Measurements from ENCODE around the gene NODAL. TPM values are rescaled to one million over a fixed set of nuclear protein-coding genes. Genes with fewer than 3 reads are reported as not detected.
A peak's percentile ranks its signal among the peaks of the same experiment; 100 is the strongest.

The NODAL gene
- total RNA-seq, 1 donor from 2014 or later = not detected

- Mint-ChIP-seq H3K9me3 (ENCODE audit: unreplicated experiment) (no peaks in the 10 kb centered on the region), H3K4me1 (ENCODE audit: unreplicated experiment) (peaks cover 50% of the 10 kb centered on the region), H3K36me3 (ENCODE audit: unreplicated experiment) (peaks cover 21% of the 10 kb centered on the region), H3K27me3 (ENCODE audit: unreplicated experiment) (no peaks in the 10 kb centered on the region), H3K4me3 (ENCODE audit: unreplicated experiment) (no peak overlapping the region), H3K27ac (ENCODE audit: unreplicated experiment) (no peak overlapping the region)
- no peak for TF ChIP-seq CTCF (IDR thresholded peaks at IDR 0.05)
- DNase-seq (ENCODE audit: extremely low spot score, unreplicated experiment) = no peak
These were observed 30.9 kb downstream of the NODAL start for GRCh38 chr10:70410608-70411007.

GRCh38 chr10:70409772-70410171 is 31.7 kb downstream of the NODAL start:
- no peaks in the 10 kb centered on the region for H3K9me3 Mint-ChIP-seq (ENCODE audit: unreplicated experiment)
- H3K27me3 Mint-ChIP-seq (ENCODE audit: unreplicated experiment) = no peaks in the 10 kb centered on the region
- H3K27ac Mint-ChIP-seq (ENCODE audit: unreplicated experiment) = no peak overlapping the region
- H3K36me3 Mint-ChIP-seq (ENCODE audit: unreplicated experiment) = peaks cover 20% of the 10 kb centered on the region
- H3K4me3 Mint-ChIP-seq (ENCODE audit: unreplicated experiment) = no peak overlapping the region
- DNase-seq (ENCODE audit: extremely low spot score, unreplicated experiment) = no peak
- H3K4me1 Mint-ChIP-seq (ENCODE audit: unreplicated experiment) = peaks cover 58% of the 10 kb centered on the region
- no peak for TF ChIP-seq CTCF (IDR thresholded peaks at IDR 0.05)

GRCh38 chr10:70405037-70405824 is 36.2 kb downstream of the NODAL start:
- Mint-ChIP-seq H3K4me1 (ENCODE audit: unreplicated experiment) (peaks cover 43% of the 10 kb centered on the region), H3K9me3 (ENCODE audit: unreplicated experiment) (no peaks in the 10 kb centered on the region), H3K27me3 (ENCODE audit: unreplicated experiment) (no peaks in the 10 kb centered on the region), H3K27ac (ENCODE audit: unreplicated experiment) (peak overlapping the region; percentile 96), H3K36me3 (ENCODE audit: unreplicated experiment) (peaks cover 11% of the 10 kb centered on the region), H3K4me3 (ENCODE audit: unreplicated experiment) (peak overlapping the region; percentile 99)
- TF ChIP-seq CTCF (IDR thresholded peaks at IDR 0.05) = no peak
- no peak for DNase-seq (ENCODE audit: extremely low spot score, unreplicated experiment)

- peak overlapping the region; percentile 96 for H3K27ac Mint-ChIP-seq (ENCODE audit: unreplicated experiment)
- H3K36me3 Mint-ChIP-seq (ENCODE audit: unreplicated experiment) = peaks cover 10% of the 10 kb centered on the region
- H3K9me3 Mint-ChIP-seq (ENCODE audit: unreplicated experiment) = no peaks in the 10 kb centered on the region
- TF ChIP-seq CTCF (IDR thresholded peaks at IDR 0.05) = no peak
- DNase-seq (ENCODE audit: extremely low spot score, unreplicated experiment) = no peak
- H3K4me3 Mint-ChIP-seq (ENCODE audit: unreplicated experiment) = peak overlapping the region; percentile 99
- peaks cover 42% of the 10 kb centered on the region for H3K4me1 Mint-ChIP-seq (ENCODE audit: unreplicated experiment)
- H3K27me3 Mint-ChIP-seq (ENCODE audit: unreplicated experiment) = no peaks in the 10 kb centered on the region
These were observed 36.8 kb downstream of the NODAL start for GRCh38 chr10:70404787-70405036.

GRCh38 chr10:70404036-70404786 is 37.3 kb downstream of the NODAL start, which contains the start of gene EIF4EBP2:
EIF4EBP2 (plus strand) TSS chr10:70404145; CDS start chr10:70404402, 257 bp downstream.
- no peaks in the 10 kb centered on the region for H3K27me3 Mint-ChIP-seq (ENCODE audit: unreplicated experiment)
- TF ChIP-seq CTCF (IDR thresholded peaks at IDR 0.05) = no peak
- H3K27ac Mint-ChIP-seq (ENCODE audit: unreplicated experiment) = peak within 1 kb of the TSS; percentile 96
- peak within 1 kb of the TSS; percentile 99 for H3K4me3 Mint-ChIP-seq (ENCODE audit: unreplicated experiment)
- peaks cover 38% of the 10 kb centered on the region for H3K4me1 Mint-ChIP-seq (ENCODE audit: unreplicated experiment)
- DNase-seq (ENCODE audit: extremely low spot score, unreplicated experiment) = peak; percentile 100
- H3K9me3 Mint-ChIP-seq (ENCODE audit: unreplicated experiment) = no peaks in the 10 kb centered on the region
- H3K36me3 Mint-ChIP-seq (ENCODE audit: unreplicated experiment) = peaks cover 7% of the 10 kb centered on the region
